Caco-2 (cell line): ENCODE measurements around the gene UNCX. TPM values are rescaled to one million over a fixed set of nuclear protein-coding genes. Genes with fewer than 3 reads are reported as not detected.

Experiments
- BruUV-seq: library from RNA; stranded (reverse); fragments of 400-500 nt; replicated peaks from 2 replicates; lab custom pipeline; 2021; lab: Mats Ljungman, UMichigan
- CTCF ChIA-PET: fragments of 300-600 bp; sonication (Branson Sonifier 250); formaldehyde crosslinking; loops from one replicate; lab custom pipeline; 2022; ENCODE audit warnings: antibody characterized with exemption; lab: Charles Lee
- POLR2A ChIA-PET: fragments of 300-600 bp; sonication (Branson Sonifier 250); formaldehyde crosslinking; loops from one replicate; lab custom pipeline; 2022; ENCODE audit warnings: antibody characterized with exemption; lab: Charles Lee
- DNase-seq, 2 experiments: peaks; one replicate each; pipeline versions ENCODE4 v3.0.0 to v3.0.0-alpha.2; 2020 to 2022
- H3K27me3 ChIP-seq: replicated peaks from 2 replicates; pipeline ENCODE4 v1.6.0; 2011; ENCODE audit warnings: low read length; ENCODE audit not compliant: control insufficient read depth, insufficient read depth
- H3K36me3 ChIP-seq: 2 replicates; pipeline ENCODE4 v1.5.1; 2011; ENCODE audit warnings: low read length; ENCODE audit not compliant: control insufficient read depth, insufficient read depth
- H3K4me1 ChIP-seq: fragments of 250-450 bp; sonication (Bioruptor Pico); 2 replicates; pipeline ENCODE4 v1.5.1; 2020; ENCODE audit warnings: mild to moderate bottlenecking
- H3K4me3 ChIP-seq: 2 replicates; pipeline ENCODE4 v1.5.1; 2011; ENCODE audit warnings: low read depth, mild to moderate bottlenecking, control low read depth, low read length
- H3K9me3 ChIP-seq: fragments of 250-450 bp; sonication (Bioruptor Pico); 2 replicates; pipeline ENCODE4 v1.5.1; 2020; ENCODE audit warnings: mild to moderate bottlenecking, moderate library complexity
- H3K27ac Mint-ChIP-seq: one replicate; pipeline ENCODE4 v1.8.0; 2022; ENCODE audit warnings: mixed read lengths; ENCODE audit not compliant: unreplicated experiment
- H3K27me3 Mint-ChIP-seq: one replicate; pipeline ENCODE4 v1.8.0; 2022; ENCODE audit warnings: mixed read lengths; ENCODE audit not compliant: insufficient read depth, unreplicated experiment
- H3K36me3 Mint-ChIP-seq: one replicate; pipeline ENCODE4 v1.8.0; 2022; ENCODE audit warnings: mild to moderate bottlenecking, mixed read lengths; ENCODE audit not compliant: insufficient read depth, unreplicated experiment
- H3K4me1 Mint-ChIP-seq: one replicate; pipeline ENCODE4 v1.8.0; 2022; ENCODE audit warnings: low read depth, mixed read lengths; ENCODE audit not compliant: unreplicated experiment
- H3K4me3 Mint-ChIP-seq: one replicate; pipeline ENCODE4 v1.8.0; 2022; ENCODE audit warnings: mild to moderate bottlenecking, moderate library complexity, mixed read lengths; ENCODE audit not compliant: unreplicated experiment
- H3K9me3 Mint-ChIP-seq: one replicate; pipeline ENCODE4 v1.8.0; 2022; ENCODE audit warnings: mixed read lengths; ENCODE audit not compliant: unreplicated experiment
- CTCF ChIP-seq, 2 experiments: fragments of 200-600 bp in 1 of 2; IDR thresholded peaks; 1 replicate in 1 of 2; 2 replicates in 1 of 2; pipeline versions ENCODE4 v1.5.1 to v1.8.0; 2011 to 2022; ENCODE audit warnings: antibody characterized with exemption in 1 of 2, control low read depth in 1 of 2, inconsistent platforms in 1 of 2, low read depth in 1 of 2, low read length in 1 of 2, mild to moderate bottlenecking in 1 of 2, moderate library complexity in 1 of 2; ENCODE audit not compliant: insufficient read depth in 1 of 2, severe bottlenecking in 1 of 2, unreplicated experiment in 1 of 2
- intact Hi-C: fragments of 100-400 bp; cut with micrococcal nuclease; formaldehyde crosslinking; loops from one replicate; pipeline ENCODE4 v1.10.0; 2022; ENCODE audit not compliant: unreplicated experiment
- total RNA-seq: library from RNA; stranded (reverse); gene quantifications from 2 replicates; pipeline ENCODE4 v1.2.3, GENCODE V29; 2022

UNCX gene
- total RNA-seq, 1 experiment from 2014 or later, result not detected

GRCh38 chr7:1218541-1219165 is 14.0 kb upstream of the UNCX start:
- Histone ChIP-seq H3K4me1 (no peaks in the 10 kb centered on the region), H3K9me3 (no peaks in the 10 kb centered on the region), H3K36me3 (no peaks in the 10 kb centered on the region), H3K27me3 (no peaks in the 10 kb centered on the region; the same call in 1 of the 2 replicates), H3K4me3 (no peak overlapping the region)
- ChIA-PET CTCF (interaction anchor here (1.1 kb wide), 1 partner anchor 189 kb away, joined by 3 read pairs; no protein-coding TSS in a partner anchor), POLR2A (no interaction called here)
- peaks cover 23% of the 10 kb centered on the region for H3K27me3 Mint-ChIP-seq
- no peak for DNase-seq
- H3K36me3 Mint-ChIP-seq, result no peaks in the 10 kb centered on the region
- H3K4me3 Mint-ChIP-seq, result no peak overlapping the region
- H3K9me3 Mint-ChIP-seq, result no peaks in the 10 kb centered on the region
- intact Hi-C loops, result no loop called here
- H3K27ac Mint-ChIP-seq, result no peak overlapping the region
- H3K4me1 Mint-ChIP-seq, result no peaks in the 10 kb centered on the region
- no TSS peak for BruUV-seq
- TF ChIP-seq CTCF (IDR thresholded peaks at IDR 0.05; ENCODE audit: insufficient read depth in 1 of 2, low read depth in 1 of 2, low read length in 1 of 2, severe bottlenecking in 1 of 2, unreplicated experiment in 1 of 2), result no peak

GRCh38 chr7:1219498-1219897 is 13.2 kb upstream of the UNCX start:
- DNase-seq, result no peak
- Histone ChIP-seq H3K4me1 (no peaks in the 10 kb centered on the region), H3K27me3 (no peaks in the 10 kb centered on the region; the same call in 1 of the 2 replicates), H3K36me3 (no peaks in the 10 kb centered on the region), H3K9me3 (no peaks in the 10 kb centered on the region), H3K4me3 (no peak overlapping the region)
- no TSS peak for BruUV-seq
- POLR2A ChIA-PET, result no interaction called here
- CTCF ChIA-PET, result interaction anchor here (0.7 to 1.1 kb wide), 2 partner anchors 188 to 213 kb away, joined by 3 read pairs; no protein-coding TSS in a partner anchor
- no peak overlapping the region for H3K27ac Mint-ChIP-seq
- H3K36me3 Mint-ChIP-seq, result no peaks in the 10 kb centered on the region
- intact Hi-C loops, result no loop called here
- no peak overlapping the region for H3K4me3 Mint-ChIP-seq
- no peaks in the 10 kb centered on the region for H3K4me1 Mint-ChIP-seq
- TF ChIP-seq CTCF (IDR thresholded peaks at IDR 0.05; ENCODE audit: insufficient read depth in 1 of 2, low read depth in 1 of 2, low read length in 1 of 2, severe bottlenecking in 1 of 2, unreplicated experiment in 1 of 2), result no peak
- peaks cover 21% of the 10 kb centered on the region for H3K27me3 Mint-ChIP-seq
- no peaks in the 10 kb centered on the region for H3K9me3 Mint-ChIP-seq

- Mint-ChIP-seq H3K4me3 (no peak overlapping the region), H3K9me3 (no peaks in the 10 kb centered on the region), H3K27me3 (peaks cover 21% of the 10 kb centered on the region), H3K27ac (no peak overlapping the region), H3K36me3 (no peaks in the 10 kb centered on the region), H3K4me1 (no peaks in the 10 kb centered on the region)
- Histone ChIP-seq H3K4me3 (no peak overlapping the region), H3K27me3 (no peaks in the 10 kb centered on the region; the same call in 1 of the 2 replicates), H3K4me1 (no peaks in the 10 kb centered on the region), H3K36me3 (no peaks in the 10 kb centered on the region), H3K9me3 (no peaks in the 10 kb centered on the region)
- BruUV-seq, result no TSS peak
- intact Hi-C loops, result no loop called here
- POLR2A ChIA-PET, result no interaction called here
- DNase-seq, result no peak
- CTCF ChIA-PET, result interaction anchor here (0.6 to 0.7 kb wide), 2 partner anchors 169 to 212 kb away, joined by 3 to 4 read pairs; no protein-coding TSS in a partner anchor
- no peak for TF ChIP-seq CTCF (IDR thresholded peaks at IDR 0.05; ENCODE audit: insufficient read depth in 1 of 2, low read depth in 1 of 2, low read length in 1 of 2, severe bottlenecking in 1 of 2, unreplicated experiment in 1 of 2)
Observed at GRCh38 chr7:1220000-1220726, 12.5 kb upstream of the UNCX start.
